GM18951 (cell line): ENCODE data around the gene BGN.

ENCODE experiments used
- POLR2A ChIP-seq: IDR thresholded peaks from 4 replicates; pipeline ENCODE4 v1.6.1; 2011; ENCODE audit warnings: mild to moderate bottlenecking; ENCODE audit not compliant: insufficient read length, insufficient read depth; ENCODE audit errors: extremely low read depth
- in situ Hi-C: fragments of 300-500 bp; cut with MboI; formaldehyde crosslinking; loops from one replicate; pipeline ENCODE4 v1.12.0; 2022; ENCODE audit warnings: low sequenced_read_pairs, mixed read lengths, inconsistent platforms; ENCODE audit not compliant: unreplicated experiment

The BGN gene

DNA sequence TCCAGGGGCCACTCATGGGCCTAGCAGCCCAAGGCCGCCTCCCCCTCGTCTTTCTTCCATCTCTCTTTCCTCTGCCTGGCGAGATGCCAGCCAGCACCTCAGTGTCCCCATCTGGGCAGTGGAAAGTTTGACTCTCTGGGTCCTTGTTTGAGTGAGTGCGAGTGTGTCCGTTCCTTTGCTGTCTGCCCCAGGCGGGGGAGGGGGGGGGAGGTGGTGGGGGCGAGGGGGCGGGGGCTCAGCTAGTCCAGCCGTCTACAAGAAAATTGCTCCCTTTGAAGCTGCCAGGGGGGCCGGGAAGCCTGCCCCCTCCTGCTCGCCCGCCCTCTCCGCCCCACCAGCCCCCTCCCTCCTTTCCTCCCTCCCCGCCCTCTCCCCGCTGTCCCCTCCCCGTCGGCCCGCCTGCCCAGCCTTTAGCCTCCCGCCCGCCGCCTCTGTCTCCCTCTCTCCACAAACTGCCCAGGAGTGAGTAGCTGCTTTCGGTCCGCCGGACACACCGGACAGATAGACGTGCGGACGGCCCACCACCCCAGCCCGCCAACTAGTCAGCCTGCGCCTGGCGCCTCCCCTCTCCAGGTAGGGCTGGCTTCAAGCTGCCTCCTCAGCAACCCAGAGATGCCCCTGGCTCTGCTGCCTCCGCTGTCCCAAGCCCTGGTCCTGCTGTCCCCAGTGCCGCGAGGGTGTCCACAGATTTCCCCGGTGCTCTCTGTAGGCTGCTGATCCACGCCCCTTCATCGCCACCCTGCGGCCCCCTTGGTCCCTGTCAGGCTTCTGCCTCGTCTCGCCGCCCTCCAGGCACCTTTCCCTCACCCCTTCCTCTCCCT, at the start of gene BGN:
Gene BGN (plus strand): TSS at position 440 of the 821 bp plus-strand sequence. CDS start 9,652 bp downstream, outside the sequence.
- TF ChIP-seq POLR2A, result no peak
- in situ Hi-C loops, result loop anchor here (10.0 kb wide), 1 partner anchor 450 kb away; no protein-coding TSS in a partner anchor

DNA sequence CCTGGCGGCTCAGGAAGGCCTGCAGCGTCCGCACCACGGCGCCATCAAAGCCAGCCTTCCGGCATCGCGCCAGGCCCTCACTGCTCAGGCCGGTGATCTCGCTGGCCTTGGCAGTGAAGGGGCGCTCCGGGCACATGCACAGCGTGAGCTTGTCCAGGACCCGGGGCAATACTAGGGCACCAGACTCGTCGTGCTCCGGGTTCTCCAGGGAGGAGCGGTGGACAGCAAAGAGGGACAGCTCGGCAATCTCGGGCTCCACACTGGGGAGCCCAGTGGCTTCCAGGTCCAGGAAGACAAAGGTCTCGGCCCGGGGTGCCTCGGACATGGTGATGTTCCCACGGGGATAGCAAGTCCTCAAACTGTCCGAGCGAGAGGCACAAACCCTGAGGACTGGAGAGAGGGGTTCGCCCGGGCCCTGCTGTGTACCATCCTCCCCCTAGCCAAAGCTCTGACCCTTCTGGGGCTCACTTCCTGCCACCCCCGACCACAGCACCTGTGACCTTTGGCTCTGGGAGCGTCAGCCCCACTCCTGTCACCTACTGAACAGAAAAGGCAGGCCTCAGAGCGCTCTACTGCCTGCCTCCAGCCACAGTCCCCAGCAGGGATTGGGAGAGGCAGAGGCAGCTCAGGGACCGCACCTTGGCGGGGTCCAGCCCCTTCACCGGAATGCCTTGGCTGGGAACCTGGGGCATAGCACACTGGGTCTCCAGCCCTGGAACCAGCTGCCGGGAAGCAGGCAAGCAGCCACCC, 49.5 kb upstream of the BGN start:
- no peak for TF ChIP-seq POLR2A
- in situ Hi-C loops, result no loop called here

DNA sequence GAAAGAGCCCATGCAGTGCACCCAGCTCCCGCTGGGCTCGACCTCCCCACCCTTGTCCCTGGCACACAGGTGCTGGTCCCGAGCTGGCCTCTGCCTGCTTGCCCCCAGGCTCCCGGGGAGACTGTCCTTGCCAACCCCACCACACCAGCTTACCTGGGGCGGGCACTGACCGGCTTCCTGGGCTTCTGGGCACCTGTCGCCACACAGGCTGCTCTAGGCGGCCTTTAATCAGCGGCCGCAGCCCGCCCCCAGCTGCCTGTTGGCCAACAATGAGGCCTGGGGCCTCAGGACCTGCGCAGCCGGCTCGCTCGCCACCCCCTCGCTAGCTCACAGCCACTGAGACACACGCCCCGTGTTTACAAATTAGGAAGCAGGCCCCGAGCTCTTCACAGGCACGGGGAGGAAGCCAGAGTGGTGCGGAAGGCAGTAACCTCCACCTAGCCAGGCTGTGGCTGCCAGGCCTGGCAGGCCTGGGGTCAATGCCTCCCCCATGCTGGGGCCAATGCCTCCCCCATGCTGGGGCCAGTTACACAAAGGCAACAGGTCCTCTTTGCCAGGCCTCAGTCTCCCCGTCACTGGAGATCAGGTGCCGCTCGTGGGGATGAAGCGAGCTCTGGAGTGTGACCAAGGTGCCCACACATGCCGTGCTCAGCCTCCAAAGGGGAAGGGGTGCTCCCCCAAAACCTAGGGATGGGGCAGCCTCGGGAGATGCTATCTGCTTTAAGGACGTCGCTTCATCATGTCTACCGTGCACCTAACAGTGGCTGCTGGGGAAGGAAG, 48.7 kb upstream of the BGN start, which contains the start of gene TREX2:
Gene TREX2 (minus strand): TSS at position 201 of the 780 bp plus-strand sequence. CDS start 626 bp downstream, outside the sequence.
- TF ChIP-seq POLR2A, result no peak

DNA sequence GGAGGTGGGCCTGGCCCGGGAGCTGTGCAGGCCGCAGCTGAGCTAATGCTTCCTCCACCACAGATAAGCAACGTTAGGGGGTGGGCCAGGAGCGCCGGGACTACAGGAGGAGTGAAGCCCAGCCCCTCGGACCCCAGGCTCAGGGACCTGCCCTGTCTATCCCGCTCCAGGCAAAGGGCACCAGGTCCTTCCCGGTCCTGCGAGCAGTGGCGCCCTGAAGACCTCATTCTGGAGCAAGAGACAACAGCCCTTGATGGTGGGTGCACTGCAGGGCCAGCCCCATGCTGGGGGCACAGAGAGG, 48.2 kb upstream of the BGN start:
- TF ChIP-seq POLR2A, result no peak
- in situ Hi-C loops, result no loop called here

More for the DNA sequence above, 48.7 kb upstream of the BGN start, which contains the start of gene TREX2:
- in situ Hi-C loops, result no loop called here

DNA sequence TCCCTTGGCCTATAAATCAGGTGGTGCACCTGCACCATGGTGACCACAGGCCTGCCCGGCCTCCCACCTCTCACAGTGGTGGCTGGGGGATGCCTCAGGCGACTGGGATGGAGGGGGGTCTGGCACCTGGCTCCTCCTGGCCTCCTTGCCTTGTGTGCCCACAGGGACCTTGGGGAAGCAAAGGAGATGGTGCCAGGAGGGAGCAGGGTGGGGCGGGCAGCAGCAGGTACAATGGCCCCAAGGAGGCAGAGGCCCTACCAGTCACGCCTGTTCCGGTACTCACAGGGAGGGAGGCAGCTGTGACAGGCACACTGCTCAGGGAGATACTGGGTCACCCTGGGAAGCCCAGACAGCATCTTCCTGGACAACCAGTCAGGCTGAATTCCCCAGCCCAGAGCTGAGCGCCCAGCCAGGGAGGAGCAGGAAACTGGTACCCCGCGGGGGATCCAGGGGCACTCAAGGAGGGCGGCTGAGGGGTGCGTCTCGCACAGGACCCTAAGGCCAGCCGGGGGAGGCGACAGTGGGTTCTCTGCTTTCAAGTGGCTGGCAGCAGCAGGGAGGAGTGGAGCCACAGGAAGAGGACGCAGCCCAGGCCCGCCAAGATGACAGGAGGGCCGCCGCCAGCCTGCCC, 47.7 kb upstream of the BGN start:
- TF ChIP-seq POLR2A, result no peak

DNA sequence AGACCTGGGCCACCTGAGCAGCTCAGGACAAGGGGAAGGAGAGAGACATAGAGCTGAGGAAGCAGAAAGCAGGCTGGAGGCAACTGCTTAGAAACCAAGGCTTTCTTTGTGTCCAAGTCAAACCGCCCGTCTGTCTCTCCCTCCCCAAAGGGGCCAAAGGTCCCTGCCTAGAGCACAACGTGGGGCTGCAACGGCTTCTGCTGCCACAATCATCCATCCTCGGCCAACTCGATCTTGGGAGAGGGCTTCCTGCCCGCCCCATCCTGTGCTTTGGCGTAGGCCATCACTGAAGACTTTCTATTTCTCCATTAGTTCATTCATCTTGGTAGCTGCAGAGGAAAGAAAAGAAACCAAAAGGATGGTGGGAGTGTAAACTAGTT, 47.2 kb upstream of the BGN start:
- in situ Hi-C loops, result no loop called here
- no peak for TF ChIP-seq POLR2A

More for the DNA sequence above, 47.7 kb upstream of the BGN start:
- in situ Hi-C loops, result no loop called here

DNA sequence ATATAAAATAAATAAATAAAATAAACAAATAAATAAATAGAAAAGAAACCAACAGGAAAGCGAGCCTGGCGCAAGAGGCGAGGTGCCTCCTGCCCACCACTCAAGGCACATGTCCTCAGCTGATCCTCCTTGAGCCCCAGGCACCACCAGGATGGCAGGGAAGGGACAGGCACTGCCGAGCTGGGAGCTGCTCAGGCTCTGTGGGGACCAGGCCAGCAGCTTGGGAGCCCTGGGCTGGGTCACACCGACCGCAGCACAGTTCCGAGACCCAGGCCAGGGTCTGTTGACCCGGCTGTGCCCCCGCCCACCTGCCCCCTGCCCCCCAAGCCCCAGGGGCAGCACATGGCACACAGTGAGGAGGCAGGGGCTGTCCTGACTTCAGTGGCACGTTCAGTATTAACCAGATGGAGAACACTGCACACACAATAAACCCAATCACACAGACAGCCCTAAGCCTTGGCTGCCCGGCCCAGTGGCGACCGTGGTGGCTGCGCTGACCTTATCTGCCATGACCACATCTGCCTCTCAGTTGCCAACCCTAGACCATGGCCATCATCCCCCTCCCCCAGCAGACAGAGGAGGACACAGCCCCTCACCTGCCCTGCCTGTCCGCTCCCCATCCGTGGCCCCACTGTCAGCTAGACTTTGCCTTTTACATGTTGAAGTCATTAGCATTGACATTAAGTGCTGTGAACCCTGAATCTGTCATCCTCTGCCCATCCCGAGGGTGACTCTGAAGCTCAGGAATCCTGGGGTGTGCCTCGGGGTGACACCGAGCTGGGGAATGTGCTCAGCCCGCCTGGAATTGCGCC, 46.0 kb upstream of the BGN start:
- no peak for TF ChIP-seq POLR2A
- in situ Hi-C loops, result no loop called here

DNA sequence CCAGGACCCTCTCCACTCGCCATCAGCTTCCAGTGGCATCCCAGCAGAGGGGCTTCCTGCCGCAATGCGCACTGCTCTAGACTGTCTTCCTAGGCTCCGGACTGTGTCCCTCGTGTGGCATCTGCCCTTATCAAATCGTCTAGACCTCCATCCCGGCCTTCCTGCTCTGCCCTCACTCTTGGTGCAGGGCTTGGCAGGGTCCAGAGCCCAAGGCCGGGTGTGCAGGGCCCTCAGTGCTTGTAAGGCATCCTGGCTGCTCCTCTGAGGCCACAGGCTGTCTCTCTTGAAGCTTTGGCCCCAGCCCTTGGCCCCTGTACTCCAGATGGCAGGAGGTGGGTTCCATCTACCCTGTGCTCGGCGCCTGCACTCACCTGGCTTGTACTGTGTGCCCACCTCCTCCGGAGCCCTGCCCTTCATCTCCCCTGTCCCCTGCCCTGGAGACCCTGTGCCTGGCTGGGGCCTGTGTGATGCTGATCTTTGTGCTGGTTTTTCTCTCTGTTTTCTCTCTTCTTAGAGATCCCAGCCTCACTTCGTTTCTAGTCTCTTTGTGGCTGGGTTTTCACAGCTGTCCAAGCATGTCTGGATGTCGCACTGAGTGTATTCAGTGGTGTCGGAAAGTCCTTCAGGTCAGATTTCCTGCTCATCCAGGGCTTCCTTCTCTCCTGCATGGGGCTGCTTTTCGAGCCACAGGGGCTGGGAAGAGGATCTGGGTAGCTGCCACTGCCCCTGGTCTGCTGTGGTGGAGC, 45.2 kb upstream of the BGN start:
- no peak for TF ChIP-seq POLR2A
- in situ Hi-C loops, result no loop called here

DNA sequence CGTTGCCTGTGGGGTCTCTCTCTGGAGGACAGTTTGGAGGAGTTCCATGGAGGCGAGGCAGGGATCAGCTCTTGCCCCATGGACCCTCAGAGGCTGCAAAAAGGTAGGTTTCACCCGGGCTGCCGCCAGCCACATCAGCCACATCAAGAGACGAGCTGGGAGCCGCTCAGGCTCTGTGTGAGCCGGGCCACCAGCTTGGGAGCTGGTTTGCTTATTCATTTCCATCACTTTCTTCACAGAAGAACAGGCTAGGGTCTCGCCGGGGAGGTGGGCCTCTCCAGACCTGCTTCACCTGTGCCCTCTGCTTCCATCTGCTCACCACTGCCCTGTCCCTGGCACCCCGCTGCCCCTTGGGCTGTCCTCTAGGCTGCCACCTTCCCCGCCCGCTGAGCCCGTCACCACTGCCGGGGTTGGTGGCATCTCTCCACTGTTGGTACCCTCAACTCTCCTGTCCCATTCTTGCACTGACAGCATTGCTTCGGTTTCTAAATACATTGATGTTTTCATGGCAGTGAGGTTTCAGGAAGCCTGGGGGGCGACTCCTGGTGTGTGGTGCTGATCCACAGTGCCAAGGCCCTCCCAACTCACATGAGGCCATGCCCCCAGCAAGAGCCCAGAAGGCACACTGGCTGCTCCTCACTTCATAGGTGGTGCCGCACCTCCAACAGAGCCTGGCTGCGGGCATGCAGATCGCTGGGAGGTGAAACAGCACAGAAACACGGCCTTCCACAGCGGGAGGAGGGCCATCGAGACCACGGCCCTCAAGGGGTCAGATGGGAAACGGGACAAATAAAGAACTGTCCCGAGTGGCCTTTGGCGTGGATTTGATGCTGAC, 44.4 kb upstream of the BGN start:
- no peak for TF ChIP-seq POLR2A
- in situ Hi-C loops, result no loop called here

DNA sequence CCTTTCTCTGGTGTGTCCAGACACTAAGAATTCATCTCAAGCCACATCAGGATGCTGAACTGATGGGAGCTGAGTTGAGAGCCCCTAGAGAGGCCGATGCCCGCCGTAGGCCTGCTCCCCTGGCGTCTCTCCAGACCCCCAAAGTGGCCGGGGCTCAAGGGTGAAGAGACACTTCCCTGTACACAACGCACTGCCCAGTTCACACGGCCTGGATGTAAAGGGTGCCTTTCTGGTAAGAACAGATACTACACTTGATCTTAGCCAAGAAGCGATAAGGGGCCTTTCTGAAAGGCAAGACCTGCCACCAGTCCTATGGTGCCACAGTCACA, 43.9 kb upstream of the BGN start:
- no peak for TF ChIP-seq POLR2A
- in situ Hi-C loops, result no loop called here
